GM21723 (cell line): ENCODE data around the gene NUP210L.
"Not testable (repeated sequence)": the region's sequence is repeated elsewhere in the genome, so short reads cannot be mapped to it uniquely, and the experiment has no call there.

Source experiments
- ATAC-seq: cut with Tn5 transposase; IDR thresholded peaks from one replicate; pipeline ENCODE4 v1.9.1; 2021; ENCODE audit warnings: mild to moderate bottlenecking, moderate library complexity; ENCODE audit not compliant: unreplicated experiment

The NUP210L gene

DNA sequence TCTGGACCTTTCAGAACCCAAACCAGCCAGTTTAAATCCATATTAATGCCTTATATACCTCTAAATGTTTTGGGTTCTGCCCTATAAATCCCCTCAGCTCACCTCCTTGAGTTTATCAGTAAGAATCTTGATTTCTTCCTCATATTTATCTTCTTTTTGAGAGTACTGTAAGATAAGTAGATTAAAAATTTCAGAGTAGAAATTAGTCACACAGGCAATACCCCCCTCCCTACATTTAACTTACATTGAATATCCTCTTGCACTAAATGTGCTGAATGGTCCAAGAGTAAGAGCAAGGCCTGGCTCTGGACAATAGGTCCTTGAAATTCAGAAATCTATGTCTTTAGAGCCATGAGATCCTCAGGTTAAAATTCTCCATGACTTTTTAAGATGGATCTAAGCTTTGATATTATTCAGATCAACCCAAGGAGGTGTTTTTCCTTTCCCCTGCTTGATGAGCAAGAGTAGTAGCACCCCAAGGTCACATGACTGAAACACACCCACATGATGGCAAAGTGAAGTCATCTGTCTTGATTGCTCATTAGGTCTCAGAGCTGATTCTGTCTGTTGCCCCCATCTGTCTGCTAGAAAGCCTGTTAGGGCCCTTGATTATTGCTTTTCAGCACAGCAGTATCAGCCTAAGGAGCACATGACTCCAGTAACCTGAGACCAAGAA lies 15.8 kb upstream of the NUP210L start:
- ATAC-seq = no peak

DNA sequence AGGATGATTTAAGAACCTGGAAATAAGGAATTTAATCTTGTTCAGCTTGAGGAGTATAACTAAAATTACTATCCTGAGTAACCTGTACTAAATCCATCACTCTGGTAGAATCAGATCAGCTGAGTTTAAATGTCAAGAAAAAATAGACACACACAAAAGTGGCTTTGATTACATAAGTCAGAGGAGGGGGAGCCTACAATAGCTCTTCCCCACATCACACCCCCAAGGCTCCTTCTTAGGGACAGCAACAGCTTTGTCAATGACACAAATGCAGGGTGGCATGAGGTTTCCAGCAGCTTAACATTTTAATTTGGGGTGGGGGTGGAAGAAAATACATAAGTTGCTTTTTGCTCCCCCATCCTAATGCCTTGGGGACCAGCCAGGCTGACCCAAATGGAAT lies 12.6 kb upstream of the NUP210L start:
- no peak for ATAC-seq

DNA sequence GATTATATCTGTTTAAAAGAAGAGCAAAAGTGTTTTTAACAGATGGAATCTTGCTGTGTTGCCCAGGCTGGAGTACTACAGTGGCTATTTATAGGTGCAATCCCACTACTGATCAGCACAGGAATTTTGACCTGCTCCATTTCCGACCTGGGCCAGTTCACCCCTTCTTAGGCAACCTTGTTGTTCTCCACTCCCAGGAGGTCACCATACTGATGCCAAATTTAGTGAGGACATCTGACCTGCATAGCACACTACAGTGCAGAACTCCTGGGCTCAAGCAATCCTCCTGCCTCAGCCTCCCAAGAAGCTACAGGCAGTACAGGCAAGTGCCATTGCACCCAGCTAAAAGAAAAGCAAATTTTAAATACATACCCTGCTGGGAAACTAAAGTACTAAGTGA lies 11.3 kb upstream of the NUP210L start:
- ATAC-seq = no peak

- ATAC-seq = no peak
These were observed 4.7 kb upstream of the NUP210L start for GRCh38 chr1:154159554-154159953.

GRCh38 chr1:154158307-154159125 lies 3.6 kb upstream of the NUP210L start:
- ATAC-seq = peak; percentile 50

GRCh38 chr1:154157520-154158306 lies 2.8 kb upstream of the NUP210L start:
- ATAC-seq = peak; percentile 76

GRCh38 chr1:154155251-154155650 lies 378 bp upstream of the NUP210L start:
- no peak for ATAC-seq

- no peak for ATAC-seq
These were observed 820 bp downstream of the NUP210L start for GRCh38 chr1:154154053-154154452.

DNA sequence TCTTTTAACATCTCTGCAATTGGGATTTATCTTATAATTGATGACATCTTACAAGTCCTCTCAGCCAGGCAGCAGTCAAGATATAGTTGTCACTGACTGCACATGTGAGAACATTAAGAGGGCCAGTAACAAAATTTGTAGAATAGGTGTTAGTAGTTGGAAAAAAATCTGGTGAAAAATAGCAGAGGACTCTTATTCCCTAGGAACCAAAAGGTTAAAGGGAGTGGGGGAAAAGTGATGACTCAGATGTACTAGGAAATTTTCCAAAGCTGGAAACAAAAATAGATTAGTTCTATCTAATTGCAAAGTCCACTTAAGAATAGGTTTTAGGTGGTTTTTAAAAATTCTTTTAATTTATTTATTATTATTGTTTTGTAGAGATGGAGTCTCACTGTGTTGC lies 3.6 kb downstream of the NUP210L start:
- ATAC-seq = no peak

GRCh38 chr1:154148807-154149206 lies 6.1 kb downstream of the NUP210L start:
- ATAC-seq = no peak

GRCh38 chr1:154147505-154147904 lies 7.4 kb downstream of the NUP210L start:
- ATAC-seq = not testable (repeated sequence)

DNA sequence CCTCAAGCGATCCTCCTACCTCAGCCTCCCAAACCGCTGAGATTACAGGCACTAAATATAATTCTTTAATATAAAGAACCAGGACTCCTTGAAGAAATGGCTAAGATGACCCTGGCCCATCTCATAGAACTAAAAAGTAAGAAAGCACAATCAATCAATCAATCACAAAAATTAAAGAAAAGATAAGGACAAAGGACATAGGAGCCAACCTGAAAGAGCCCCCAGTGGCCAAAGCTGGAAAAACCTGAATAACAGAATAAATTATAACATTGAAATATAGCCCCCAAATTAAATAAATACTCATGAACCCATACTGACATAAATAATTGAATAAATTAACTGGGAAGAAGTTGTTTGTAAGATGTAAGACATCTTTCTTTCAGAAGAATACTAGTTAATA lies 8.9 kb downstream of the NUP210L start:
- no peak for ATAC-seq

DNA sequence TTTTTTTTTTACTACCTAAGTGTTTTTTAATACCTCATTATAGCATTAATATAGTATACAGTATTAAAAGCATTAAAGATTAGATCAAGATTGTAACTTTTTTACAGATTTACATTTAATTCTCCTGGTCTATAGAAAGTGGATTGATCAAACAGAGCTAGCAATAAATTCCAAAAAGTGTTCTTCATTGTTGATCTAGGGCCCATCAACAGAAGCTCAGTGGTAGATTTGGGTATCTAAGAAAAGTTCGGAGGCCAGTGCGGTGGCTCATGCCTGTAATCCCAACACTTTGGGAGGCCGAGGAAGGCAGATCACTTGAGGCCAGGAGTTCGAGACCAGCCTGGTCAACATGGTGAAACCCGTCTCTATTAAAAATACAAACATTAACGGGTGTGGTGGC lies 12.5 kb downstream of the NUP210L start:
- no peak for ATAC-seq

GRCh38 chr1:154141240-154141639 lies 13.6 kb downstream of the NUP210L start:
- no peak for ATAC-seq

DNA sequence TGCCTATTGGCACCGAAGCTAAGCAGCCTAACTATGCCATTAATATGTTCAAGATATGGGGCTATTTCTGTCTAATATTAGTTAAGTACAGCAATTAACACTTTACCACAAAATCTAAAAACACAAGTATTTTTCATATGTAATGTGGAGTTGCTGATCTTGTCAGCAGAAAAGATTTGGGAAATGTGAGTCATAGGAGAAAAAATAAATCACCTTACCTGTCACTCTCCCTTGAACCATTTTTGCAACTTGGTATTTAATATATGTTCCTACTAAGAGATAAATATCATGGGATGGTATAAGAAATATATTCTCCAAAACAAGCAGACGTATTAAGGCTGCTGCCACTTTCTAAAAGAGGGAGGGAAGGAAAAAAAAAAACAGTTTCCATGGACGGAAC lies 17.0 kb downstream of the NUP210L start:
- ATAC-seq = no peak

GRCh38 chr1:154133256-154133655 lies 21.6 kb downstream of the NUP210L start:
- no peak for ATAC-seq

DNA sequence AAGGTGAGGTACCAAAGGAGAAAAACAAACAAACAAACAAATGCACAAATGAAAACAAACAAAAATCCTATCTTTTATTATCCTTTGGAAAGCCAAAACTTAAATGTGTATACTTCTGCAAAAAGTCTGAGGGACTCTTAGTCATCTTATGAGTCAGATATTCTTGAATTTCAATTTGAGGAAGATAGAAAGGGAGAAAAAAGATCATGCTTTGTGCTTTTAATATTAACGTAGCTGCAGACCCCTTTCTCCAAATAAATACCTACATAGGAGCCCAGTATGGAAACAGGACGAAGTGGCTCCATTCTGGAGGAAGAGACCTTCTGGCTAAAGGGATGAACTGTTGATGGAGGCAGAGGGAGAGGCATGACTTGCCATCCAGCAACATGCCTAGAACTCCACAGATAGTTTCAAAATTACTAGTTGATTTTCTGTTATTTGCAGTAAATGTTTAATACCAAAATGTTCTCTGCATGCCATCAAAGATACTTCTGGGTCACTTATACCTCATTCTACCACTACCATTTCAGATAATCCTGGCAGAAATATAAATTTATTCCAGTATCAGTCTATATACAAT lies 25.4 kb downstream of the NUP210L start:
- no peak for ATAC-seq

DNA sequence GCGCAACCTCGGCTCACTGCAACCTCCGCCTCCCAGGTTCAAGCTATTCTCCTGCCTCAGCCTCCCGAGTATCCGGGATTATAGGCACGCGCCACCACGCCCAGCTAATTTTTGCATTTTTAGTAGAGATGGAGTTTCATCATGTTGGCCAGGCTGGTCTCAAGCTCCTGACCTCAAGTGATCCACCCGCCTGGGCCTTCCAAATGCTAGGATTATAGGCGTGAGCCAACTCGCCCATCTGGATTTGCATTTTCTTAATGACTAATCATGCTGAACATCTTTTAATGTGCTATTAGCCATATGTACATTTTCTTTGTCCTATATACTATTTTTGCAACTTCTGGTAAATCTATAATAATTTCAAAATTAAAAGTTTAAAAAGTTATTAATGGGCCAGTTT lies 31.7 kb downstream of the NUP210L start:
- not testable (repeated sequence) for ATAC-seq

DNA sequence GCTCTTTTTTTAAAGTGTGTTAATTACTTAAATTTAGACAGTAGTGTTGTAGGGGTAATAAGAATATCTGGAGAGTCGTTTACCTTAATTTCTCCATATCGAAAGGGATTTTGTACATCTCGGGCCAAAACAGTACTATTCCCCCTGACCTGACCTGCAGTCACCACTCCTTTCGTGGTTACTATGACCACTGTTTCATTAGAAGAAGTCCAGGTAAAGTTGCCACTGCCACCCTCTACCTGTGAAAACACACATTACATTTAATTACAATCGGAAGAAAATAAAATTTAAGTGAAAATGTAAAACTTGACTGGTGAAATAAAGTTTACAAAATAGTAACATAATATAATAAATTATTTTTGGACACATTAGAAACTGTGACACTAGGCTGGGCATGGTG lies 37.2 kb downstream of the NUP210L start:
- no peak for ATAC-seq

DNA sequence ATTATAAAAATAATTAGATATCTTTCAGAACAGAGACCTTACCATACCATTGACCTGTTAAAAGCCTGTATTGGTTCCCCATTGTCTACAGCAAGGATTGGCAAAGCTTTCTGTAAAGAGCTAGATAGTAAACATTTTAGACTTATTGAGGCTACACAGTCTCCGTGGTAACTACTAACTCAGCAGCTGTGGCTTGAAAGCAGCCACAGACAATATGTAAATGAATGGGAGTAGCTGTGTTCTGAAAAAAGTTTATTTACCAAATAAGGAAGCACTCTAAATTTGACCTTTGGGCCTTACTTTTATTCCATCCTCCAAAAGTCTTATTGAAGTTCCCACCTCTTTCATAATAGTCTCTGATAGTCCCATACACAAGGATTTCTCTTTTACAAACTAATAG lies 39.7 kb downstream of the NUP210L start:
- ATAC-seq = no peak

DNA sequence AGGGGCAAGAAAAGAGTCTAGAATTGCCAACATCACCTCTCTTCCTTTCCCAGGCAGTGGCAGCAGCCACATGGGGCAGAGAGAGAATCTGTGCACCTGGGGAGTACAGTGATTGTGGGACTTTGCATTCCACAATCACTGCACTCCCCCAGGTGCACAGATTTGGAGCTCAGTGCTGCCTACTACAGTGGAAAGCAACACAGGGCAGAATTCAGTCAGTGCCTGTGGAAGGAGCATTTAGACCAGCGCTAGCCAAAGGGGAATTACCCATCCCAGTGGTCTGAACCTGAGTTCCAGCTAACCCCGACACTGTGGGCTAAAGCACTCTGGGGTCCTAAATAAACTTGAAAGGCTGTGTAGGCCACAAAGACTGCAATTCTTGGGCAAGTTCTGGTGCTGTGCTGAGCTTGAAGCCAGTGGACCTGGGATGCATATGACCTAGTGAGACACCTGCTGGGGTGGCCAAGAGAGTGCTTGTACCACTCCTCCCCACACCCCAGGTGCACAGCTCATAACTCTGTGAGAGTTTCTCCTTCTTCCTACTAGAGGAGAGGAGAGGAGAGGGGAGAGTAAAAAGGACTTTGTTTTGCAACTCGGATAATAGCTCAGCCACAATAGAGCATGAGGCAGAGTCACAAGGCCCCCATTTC lies 50.3 kb downstream of the NUP210L start:
- no peak for ATAC-seq
